ENCODE results near the gene ORMDL1. TPM values are rescaled to one million over a fixed set of nuclear protein-coding genes. Genes with fewer than 3 reads are reported as not detected.

ORMDL1 gene
- total and polyA plus RNA-seq, 2 of the 13 experiments (the other 11 are each of a cell fraction or from before 2014, with no cell fraction given), result 67.5 to 160 TPM

DNA sequence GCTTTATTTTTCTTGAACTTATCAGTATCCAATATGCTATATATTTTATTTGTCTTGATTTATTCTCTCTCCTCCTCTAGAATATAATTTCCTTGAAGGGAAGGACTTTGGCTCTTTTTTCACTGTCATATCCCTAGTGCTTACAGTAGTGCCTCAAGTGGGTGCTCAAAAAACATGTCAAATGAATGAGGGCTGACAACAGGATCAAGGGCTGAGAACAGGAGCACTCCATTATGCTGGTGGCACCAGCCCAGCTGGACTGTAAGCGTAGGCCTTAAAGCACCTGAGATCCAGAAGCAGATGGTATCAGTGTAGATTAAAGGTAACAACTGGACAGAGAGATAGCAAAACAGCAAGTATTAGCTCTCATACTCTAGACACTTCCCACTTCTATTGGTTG, 46.4 kb upstream of the ORMDL1 start:
- ChIA-PET POLR2A (no interaction called here), CTCF (ENCODE audit: low intra/inter-chr PET ratio, low total read pairs) (no interaction called here)
- ATAC-seq (no peak), FAIRE-seq (no peak), DNase-seq (ENCODE audit: low spot score) (no peak)
- in situ Hi-C loops (cut with HindIII; ENCODE audit: extremely low pct_ligation_motif_present, low pct_unique_long_range_greater_than_20kb) (no loop called here), intact Hi-C loops (cut with micrococcal nuclease; ENCODE audit: unreplicated experiment) (no loop called here)
- Histone ChIP-seq H3K4me1 (ENCODE audit: insufficient read depth, low read length) (no peaks in the 10 kb centered on the region), H3K79me2 (ENCODE audit: insufficient read depth, low read length) (no peaks in the 10 kb centered on the region), H3K36me3 (replicated peaks in 1 of 2; ENCODE audit: control insufficient read depth in 1 of 2, insufficient read depth in 2 of 2, low read length in 2 of 2) (peaks cover 2 to 19% of the 10 kb centered on the region in 2 experiments; a peak in 4 of 5 replicates), H3K9ac (ENCODE audit: insufficient read depth, low read depth, low read length) (no peak overlapping the region), H3K9me3 (ENCODE audit: low read length) (no peaks in the 10 kb centered on the region), H2AFZ (ENCODE audit: low read length) (no peak overlapping the region), H4K20me1 (ENCODE audit: insufficient read depth, low read length) (no peaks in the 10 kb centered on the region), H3K4me2 (ENCODE audit: low read depth, low read length) (no peak overlapping the region), H3K27me3 (ENCODE audit: control insufficient read depth in 1 of 2, insufficient read depth in 2 of 2, low read length in 2 of 2) (no peaks in the 10 kb centered on the region), H3K4me3 (replicated peaks in 1 of 3; ENCODE audit: insufficient read depth in 1 of 3, low read depth in 2 of 3, low read length in 3 of 3) (no peak overlapping the region), H3K27ac (ENCODE audit: extremely low read length, insufficient read depth, low read length) (no peak overlapping the region)
- no TSS peak for BruUV-seq (replicated peaks)
- TF ChIP-seq, protein P1, sequence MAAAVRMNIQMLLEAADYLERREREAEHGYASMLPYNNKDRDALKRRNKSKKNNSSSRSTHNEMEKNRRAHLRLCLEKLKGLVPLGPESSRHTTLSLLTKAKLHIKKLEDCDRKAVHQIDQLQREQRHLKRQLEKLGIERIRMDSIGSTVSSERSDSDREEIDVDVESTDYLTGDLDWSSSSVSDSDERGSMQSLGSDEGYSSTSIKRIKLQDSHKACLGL (CRISPR knock-in tag; IDR thresholded peaks at IDR 0.05), result no peak
- no peak for TF ChIP-seq ZNF781 (CRISPR knock-in tag; IDR thresholded peaks at IDR 0.05; ENCODE audit: borderline replicate concordance, not compliant biosample characterization)
- 91% methylated on average over 1 of the region's 1 CpG for WGBS (ENCODE audit: low lambda C conversion rate)

DNA sequence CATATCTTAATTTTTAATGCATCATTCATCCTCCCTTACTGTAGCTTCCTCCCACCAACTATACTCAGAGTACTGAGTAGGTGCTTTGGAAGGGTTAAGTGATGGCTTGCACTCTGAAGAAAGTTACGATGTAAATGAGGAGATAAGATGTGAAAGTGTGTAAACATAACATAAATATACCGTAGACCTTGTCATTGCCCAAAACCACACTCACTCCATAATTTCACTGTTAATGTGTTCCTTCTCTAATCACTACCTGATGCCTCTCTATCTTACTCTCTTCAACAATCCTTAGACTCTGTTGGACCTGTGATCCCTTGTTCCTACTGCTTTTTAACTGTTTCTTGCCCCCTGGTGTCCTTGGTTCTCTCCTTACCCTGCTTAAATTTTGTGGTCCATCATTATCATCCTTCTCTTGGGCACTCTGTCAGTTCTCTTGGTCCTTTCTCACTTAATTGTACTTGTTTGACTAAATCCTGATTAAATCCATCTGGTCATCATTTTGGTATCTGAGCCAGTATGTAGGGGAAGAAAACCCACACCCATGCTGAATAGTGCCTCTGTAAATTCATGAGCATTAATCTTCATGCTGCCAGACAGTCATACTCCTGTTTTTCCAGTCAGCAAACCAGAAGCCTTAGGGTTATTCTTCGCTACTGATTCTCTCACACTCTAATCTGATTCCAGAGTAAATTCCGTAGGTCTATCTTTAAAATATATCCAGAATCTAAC, 45.1 kb upstream of the ORMDL1 start:
- H3K4me3 ChIP-seq (replicated peaks in 1 of 3; ENCODE audit: insufficient read depth in 1 of 3, low read depth in 2 of 3, low read length in 3 of 3), result no peak overlapping the region
- no peak overlapping the region for H3K4me2 ChIP-seq (ENCODE audit: low read depth, low read length)
- no peak overlapping the region for H2AFZ ChIP-seq (ENCODE audit: low read length)
- no peaks in the 10 kb centered on the region for H3K27me3 ChIP-seq (ENCODE audit: control insufficient read depth in 1 of 2, insufficient read depth in 2 of 2, low read length in 2 of 2)
- no peak for TF ChIP-seq RXRB (CRISPR knock-in tag; IDR thresholded peaks at IDR 0.05; ENCODE audit: borderline replicate concordance)
- TF ChIP-seq HOXD1 (CRISPR knock-in tag; IDR thresholded peaks at IDR 0.05), result no peak
- no peak for TF ChIP-seq ZNF768 (CRISPR knock-in tag; IDR thresholded peaks at IDR 0.05)
- TF ChIP-seq, protein P2, sequence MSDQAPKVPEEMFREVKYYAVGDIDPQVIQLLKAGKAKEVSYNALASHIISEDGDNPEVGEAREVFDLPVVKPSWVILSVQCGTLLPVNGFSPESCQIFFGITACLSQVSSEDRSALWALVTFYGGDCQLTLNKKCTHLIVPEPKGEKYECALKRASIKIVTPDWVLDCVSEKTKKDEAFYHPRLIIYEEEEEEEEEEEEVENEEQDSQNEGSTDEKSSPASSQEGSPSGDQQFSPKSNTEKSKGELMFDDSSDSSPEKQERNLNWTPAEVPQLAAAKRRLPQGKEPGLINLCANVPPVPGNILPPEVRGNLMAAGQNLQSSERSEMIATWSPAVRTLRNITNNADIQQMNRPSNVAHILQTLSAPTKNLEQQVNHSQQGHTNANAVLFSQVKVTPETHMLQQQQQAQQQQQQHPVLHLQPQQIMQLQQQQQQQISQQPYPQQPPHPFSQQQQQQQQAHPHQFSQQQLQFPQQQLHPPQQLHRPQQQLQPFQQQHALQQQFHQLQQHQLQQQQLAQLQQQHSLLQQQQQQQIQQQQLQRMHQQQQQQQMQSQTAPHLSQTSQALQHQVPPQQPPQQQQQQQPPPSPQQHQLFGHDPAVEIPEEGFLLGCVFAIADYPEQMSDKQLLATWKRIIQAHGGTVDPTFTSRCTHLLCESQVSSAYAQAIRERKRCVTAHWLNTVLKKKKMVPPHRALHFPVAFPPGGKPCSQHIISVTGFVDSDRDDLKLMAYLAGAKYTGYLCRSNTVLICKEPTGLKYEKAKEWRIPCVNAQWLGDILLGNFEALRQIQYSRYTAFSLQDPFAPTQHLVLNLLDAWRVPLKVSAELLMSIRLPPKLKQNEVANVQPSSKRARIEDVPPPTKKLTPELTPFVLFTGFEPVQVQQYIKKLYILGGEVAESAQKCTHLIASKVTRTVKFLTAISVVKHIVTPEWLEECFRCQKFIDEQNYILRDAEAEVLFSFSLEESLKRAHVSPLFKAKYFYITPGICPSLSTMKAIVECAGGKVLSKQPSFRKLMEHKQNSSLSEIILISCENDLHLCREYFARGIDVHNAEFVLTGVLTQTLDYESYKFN (CRISPR knock-in tag; conservative IDR thresholded peaks at IDR 0.05), result no peak
- TF ChIP-seq SATB2 (CRISPR knock-in tag; IDR thresholded peaks at IDR 0.05), result no peak
- no peak for TF ChIP-seq RBFOX2 (IDR thresholded peaks at IDR 0.05; ENCODE audit: low read depth, low read length)
- TF ChIP-seq, protein P3, sequence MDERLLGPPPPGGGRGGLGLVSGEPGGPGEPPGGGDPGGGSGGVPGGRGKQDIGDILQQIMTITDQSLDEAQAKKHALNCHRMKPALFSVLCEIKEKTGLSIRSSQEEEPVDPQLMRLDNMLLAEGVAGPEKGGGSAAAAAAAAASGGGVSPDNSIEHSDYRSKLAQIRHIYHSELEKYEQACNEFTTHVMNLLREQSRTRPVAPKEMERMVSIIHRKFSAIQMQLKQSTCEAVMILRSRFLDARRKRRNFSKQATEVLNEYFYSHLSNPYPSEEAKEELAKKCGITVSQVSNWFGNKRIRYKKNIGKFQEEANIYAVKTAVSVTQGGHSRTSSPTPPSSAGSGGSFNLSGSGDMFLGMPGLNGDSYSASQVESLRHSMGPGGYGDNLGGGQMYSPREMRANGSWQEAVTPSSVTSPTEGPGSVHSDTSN (CRISPR knock-in tag; IDR thresholded peaks at IDR 0.05), result no peak
- no peak for TF ChIP-seq ZNF766 (CRISPR knock-in tag; IDR thresholded peaks at IDR 0.05; ENCODE audit: borderline replicate concordance)
- TF ChIP-seq ZNF121 (CRISPR knock-in tag; IDR thresholded peaks at IDR 0.05), result no peak
- TF ChIP-seq, protein P4, sequence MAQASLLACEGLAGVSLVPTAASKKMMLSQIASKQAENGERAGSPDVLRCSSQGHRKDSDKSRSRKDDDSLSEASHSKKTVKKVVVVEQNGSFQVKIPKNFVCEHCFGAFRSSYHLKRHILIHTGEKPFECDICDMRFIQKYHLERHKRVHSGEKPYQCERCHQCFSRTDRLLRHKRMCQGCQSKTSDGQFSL (CRISPR knock-in tag; IDR thresholded peaks at IDR 0.05), result no peak
- TF ChIP-seq ZFP1 (CRISPR knock-in tag; IDR thresholded peaks at IDR 0.05), result no peak
- in situ Hi-C loops (cut with HindIII; ENCODE audit: extremely low pct_ligation_motif_present, low pct_unique_long_range_greater_than_20kb) (no loop called here), intact Hi-C loops (cut with micrococcal nuclease; ENCODE audit: unreplicated experiment) (no loop called here)
- FAIRE-seq, result no peak
- no peak for ATAC-seq
- H3K9me3 ChIP-seq (ENCODE audit: low read length), result no peaks in the 10 kb centered on the region
- no peak for DNase-seq (ENCODE audit: low spot score)
- BruUV-seq (replicated peaks), result no TSS peak
- H3K27ac ChIP-seq (ENCODE audit: extremely low read length, insufficient read depth, low read length), result no peak overlapping the region
- H3K36me3 ChIP-seq (replicated peaks in 1 of 2; ENCODE audit: control insufficient read depth in 1 of 2, insufficient read depth in 2 of 2, low read length in 2 of 2), result peaks cover 2 to 21% of the 10 kb centered on the region in 2 experiments; a peak in 4 of 5 replicates
- WGBS (ENCODE audit: low lambda C conversion rate), result 95% methylated on average over 4 of the region's 4 CpGs
- CTCF ChIA-PET (ENCODE audit: low intra/inter-chr PET ratio, low total read pairs), result no interaction called here
- POLR2A ChIA-PET, result no interaction called here
- no peaks in the 10 kb centered on the region for H4K20me1 ChIP-seq (ENCODE audit: insufficient read depth, low read length)
- no peak overlapping the region for H3K9ac ChIP-seq (ENCODE audit: insufficient read depth, low read depth, low read length)
- no peaks in the 10 kb centered on the region for H3K79me2 ChIP-seq (ENCODE audit: insufficient read depth, low read length)
- H3K4me1 ChIP-seq (ENCODE audit: insufficient read depth, low read length), result no peaks in the 10 kb centered on the region
